ENCODE data around the gene ANKRD35. TPM values are rescaled to one million over a fixed set of nuclear protein-coding genes. Genes with fewer than 3 reads are reported as not detected.
A peak's percentile ranks its signal among the peaks of the same experiment; 100 is the strongest.

The ANKRD35 gene
- total and polyA plus RNA-seq, 9 of the 15 experiments (the other 6 are each of a cell fraction or from before 2014, with no cell fraction given) = 0.07 to 0.14 (median 0.07) TPM; not detected in 5

GRCh38 chr1:145827966-145828365, 57.7 kb downstream of the ANKRD35 start:
- in situ Hi-C loops (cut with MboI) (no loop called here), intact Hi-C loops (cut with micrococcal nuclease) (loop anchor here (10.0 kb wide), 1 partner anchor 83 kb away; no protein-coding TSS in a partner anchor)
- H3K9ac ChIP-seq (ENCODE audit: insufficient read depth in 1 of 2, low read depth in 2 of 2, low read length in 2 of 2) = no peak overlapping the region
- peaks cover 8 to 20% of the 10 kb centered on the region in 2 experiments for H3K4me1 ChIP-seq (replicated peaks in 1 of 2; ENCODE audit: control insufficient read depth in 2 of 2, insufficient read depth in 2 of 2, low read length in 2 of 2)
- no peak for FAIRE-seq
- H2AFZ ChIP-seq (ENCODE audit: low read depth, low read length) = no peak overlapping the region
- H3K27me3 ChIP-seq (ENCODE audit: control insufficient read depth in 2 of 2, insufficient read depth in 2 of 2, low read length in 2 of 2) = no peaks in the 10 kb centered on the region
- ChIA-PET CTCF (ENCODE audit: low intra/inter-chr PET ratio) (no interaction called here), POLR2A (interaction anchor here (0.9 to 4.8 kb wide), 3 partner anchors 9 to 156 kb away, joined by 3 to 40 read pairs (median 4); partner anchors contain the start of gene NUDT17)
- H3K4me2 ChIP-seq (ENCODE audit: insufficient read depth, low read length) = peak overlapping the region; percentile 12; the same call in 1 of the 2 replicates
- TF ChIP-seq ZC3H8 (IDR thresholded peaks at IDR 0.05) (no peak), ZNF134 (CRISPR knock-in tag; conservative IDR thresholded peaks at IDR 0.05) (no peak), MAFK (IDR thresholded peaks at IDR 0.05; ENCODE audit: low read length) (no peak)
- H4K20me1 ChIP-seq (replicated peaks; ENCODE audit: control insufficient read depth, insufficient read depth, low read length) = no peaks in the 10 kb centered on the region
- no peak overlapping the region for H3K4me3 ChIP-seq
- peaks cover 71% of the 10 kb centered on the region for H3K36me3 ChIP-seq (ENCODE audit: control insufficient read depth, insufficient read depth, low read length)
- no peak for ATAC-seq
- no peak for DNase-seq (ENCODE audit: extremely low read depth in 1 of 4, low spot score in 3 of 4)
- no peaks in the 10 kb centered on the region for H3K9me1 ChIP-seq (ENCODE audit: control insufficient read depth, insufficient read depth, low read length)
- H3K9me3 ChIP-seq (replicated peaks; ENCODE audit: control insufficient read depth, insufficient read depth, low read depth, low read length) = no peaks in the 10 kb centered on the region
- H3K79me2 ChIP-seq (ENCODE audit: control insufficient read depth, insufficient read depth, low read length) = peaks cover 30% of the 10 kb centered on the region
- no TSS peak for BruUV-seq (replicated peaks)
- H3K27ac ChIP-seq (ENCODE audit: extremely low read depth, low read depth, low read length) = no peak overlapping the region; the same call in 2 of the 3 replicates

- Histone ChIP-seq H3K4me1 (replicated peaks in 1 of 2; ENCODE audit: control insufficient read depth in 2 of 2, insufficient read depth in 2 of 2, low read length in 2 of 2) (peaks cover 8 to 20% of the 10 kb centered on the region in 2 experiments), H3K4me2 (ENCODE audit: insufficient read depth, low read length) (no peak overlapping the region; the same call in 1 of the 2 replicates), H3K27ac (ENCODE audit: extremely low read depth, low read depth, low read length) (no peak overlapping the region), H3K9me3 (replicated peaks; ENCODE audit: control insufficient read depth, insufficient read depth, low read depth, low read length) (no peaks in the 10 kb centered on the region), H3K4me3 (no peak overlapping the region), H3K36me3 (ENCODE audit: control insufficient read depth, insufficient read depth, low read length) (peaks cover 53% of the 10 kb centered on the region), H4K20me1 (replicated peaks; ENCODE audit: control insufficient read depth, insufficient read depth, low read length) (no peaks in the 10 kb centered on the region), H3K79me2 (ENCODE audit: control insufficient read depth, insufficient read depth, low read length) (peaks cover 32% of the 10 kb centered on the region), H3K9me1 (ENCODE audit: control insufficient read depth, insufficient read depth, low read length) (no peaks in the 10 kb centered on the region), H2AFZ (ENCODE audit: low read depth, low read length) (no peak overlapping the region), H3K9ac (ENCODE audit: insufficient read depth in 1 of 2, low read depth in 2 of 2, low read length in 2 of 2) (peak overlapping the region in 1 of 2 experiments; percentile 21; a peak in 1 of 4 replicates), H3K27me3 (ENCODE audit: control insufficient read depth in 2 of 2, insufficient read depth in 2 of 2, low read length in 2 of 2) (no peaks in the 10 kb centered on the region)
- 84% methylated on average over 2 of the region's 2 CpGs for WGBS (ENCODE audit: insufficient coverage, low coverage, missing lambda C conversion rate)
- no TSS peak for BruUV-seq (replicated peaks)
- intact Hi-C loops (cut with micrococcal nuclease) = loop anchor here (10.0 kb wide), 1 partner anchor 81 kb away; no protein-coding TSS in a partner anchor
- CTCF ChIA-PET (ENCODE audit: low intra/inter-chr PET ratio) = no interaction called here
- FAIRE-seq (no peak), DNase-seq (ENCODE audit: extremely low read depth in 1 of 4, low spot score in 3 of 4) (no peak), ATAC-seq (no peak)
- POLR2A ChIA-PET = interaction anchor here (0.7 to 4.8 kb wide), 8 partner anchors 9 to 101 kb away, joined by 3 to 40 read pairs (median 4); partner anchors contain the start of genes NUDT17, PIAS3 and RBM8A
- TF ChIP-seq CSDE1 (IDR thresholded peaks at IDR 0.05) (0 out of 4 replicates have a peak, but pooled peaks of 1 of the 2 experiments have one; percentile 42), ZNF23 (CRISPR knock-in tag; IDR thresholded peaks at IDR 0.05) (no peak)
- in situ Hi-C loops (cut with MboI) = no loop called here
Observed at GRCh38 chr1:145826030-145826429, 59.6 kb downstream of the ANKRD35 start.
